CD4-positive, alpha-beta memory T cell (primary cell): ENCODE data around the gene OVCH2. TPM values are rescaled to one million over a fixed set of nuclear protein-coding genes. Genes with fewer than 3 reads are reported as not detected.

Experiments used
- CTCF ChIA-PET: fragments of 350-600 bp; sonication (Branson Sonifier 250); formaldehyde crosslinking; loops from one replicate; lab custom pipeline; 2021; ENCODE audit warnings: inconsistent platforms; ENCODE audit not compliant: partially characterized antibody; lab: Charles Lee
- POLR2A ChIA-PET: fragments of 350-600 bp; sonication (Branson Sonifier 250); formaldehyde crosslinking; loops from one replicate; lab custom pipeline; 2021; ENCODE audit not compliant: partially characterized antibody; lab: Charles Lee
- DNase-seq, 5 donors: peaks; one replicate each; pipeline versions ENCODE4 v3.0.0 to v3.0.0-alpha.2; 2020 to 2022; ENCODE audit warnings: mixed read lengths in 1 of 5
- H3K27ac ChIP-seq: one replicate; pipeline ENCODE4 v1.7.0; 2013; ENCODE audit warnings: low read depth, low read length
- H3K27me3 ChIP-seq: 2 replicates; pipeline ENCODE4 v1.7.0; 2013; ENCODE audit warnings: mild to moderate bottlenecking, low read length, moderate library complexity; ENCODE audit not compliant: insufficient read depth
- H3K36me3 ChIP-seq: 2 replicates; pipeline ENCODE4 v1.7.0; 2013; ENCODE audit warnings: mild to moderate bottlenecking, low read length, moderate library complexity; ENCODE audit not compliant: insufficient read depth
- H3K4me1 ChIP-seq: 2 replicates; pipeline ENCODE4 v1.7.0; 2013; ENCODE audit warnings: mild to moderate bottlenecking, low read length, moderate library complexity; ENCODE audit not compliant: insufficient read depth
- H3K4me3 ChIP-seq, 2 donors: one replicate each; pipeline ENCODE4 v1.7.0; 2013; ENCODE audit warnings: low read length in 2 of 2, mild to moderate bottlenecking in 1 of 2
- H3K9me3 ChIP-seq, 2 donors: one replicate each; pipeline ENCODE4 v1.7.0; 2013; ENCODE audit warnings: low read length in 2 of 2, control low read depth in 1 of 2; ENCODE audit not compliant: control insufficient read depth in 1 of 2
- H3K27ac Mint-ChIP-seq, 7 donors: one replicate each; pipeline ENCODE4 v1.8.0; 2020 to 2021; ENCODE audit warnings: mixed read lengths in 7 of 7, mild to moderate bottlenecking in 6 of 7, inconsistent platforms in 3 of 7, moderate library complexity in 3 of 7
- H3K27me3 Mint-ChIP-seq, 2 donors: one replicate each; pipeline ENCODE4 v1.8.0; 2020 to 2021; ENCODE audit warnings: mixed read lengths in 2 of 2
- H3K36me3 Mint-ChIP-seq, 2 donors: one replicate each; pipeline ENCODE4 v1.8.0; 2020 to 2021; ENCODE audit warnings: mixed read lengths in 2 of 2, inconsistent platforms in 1 of 2, mild to moderate bottlenecking in 1 of 2
- H3K4me1 Mint-ChIP-seq, 4 donors: one replicate each; pipeline ENCODE4 v1.8.0; 2020 to 2021; ENCODE audit warnings: mixed read lengths in 4 of 4, mild to moderate bottlenecking in 1 of 4
- H3K4me3 Mint-ChIP-seq, 8 donors: one replicate each; pipeline ENCODE4 v1.8.0; 2020 to 2021; ENCODE audit warnings: mixed read lengths in 8 of 8, mild to moderate bottlenecking in 7 of 8, moderate library complexity in 6 of 8, inconsistent platforms in 3 of 8
- H3K9me3 Mint-ChIP-seq, 8 donors: one replicate each; pipeline ENCODE4 v1.8.0; 2020 to 2021; ENCODE audit warnings: mixed read lengths in 8 of 8, mild to moderate bottlenecking in 5 of 8, inconsistent platforms in 3 of 8, moderate library complexity in 1 of 8
- intact Hi-C: fragments of 100-400 bp; cut with micrococcal nuclease; formaldehyde crosslinking; loops from one replicate; pipeline ENCODE4 v1.15.1; 2023
- polyA plus RNA-seq, 2 donors: library from polyadenylated mRNA; unstranded; fragments of 300-500 nt; fragmentation: Illumina TruSeq; gene quantifications; one replicate each; pipeline ENCODE4 v1.2.3, GENCODE V29; 2021
- total RNA-seq, 2 experiments: library from RNA; stranded (reverse); gene quantifications; one replicate each; pipeline ENCODE4 v1.2.3, GENCODE V29; 2021

The OVCH2 gene
- total and polyA plus RNA-seq, 4 experiments from 2014 or later, result not detected

DNA sequence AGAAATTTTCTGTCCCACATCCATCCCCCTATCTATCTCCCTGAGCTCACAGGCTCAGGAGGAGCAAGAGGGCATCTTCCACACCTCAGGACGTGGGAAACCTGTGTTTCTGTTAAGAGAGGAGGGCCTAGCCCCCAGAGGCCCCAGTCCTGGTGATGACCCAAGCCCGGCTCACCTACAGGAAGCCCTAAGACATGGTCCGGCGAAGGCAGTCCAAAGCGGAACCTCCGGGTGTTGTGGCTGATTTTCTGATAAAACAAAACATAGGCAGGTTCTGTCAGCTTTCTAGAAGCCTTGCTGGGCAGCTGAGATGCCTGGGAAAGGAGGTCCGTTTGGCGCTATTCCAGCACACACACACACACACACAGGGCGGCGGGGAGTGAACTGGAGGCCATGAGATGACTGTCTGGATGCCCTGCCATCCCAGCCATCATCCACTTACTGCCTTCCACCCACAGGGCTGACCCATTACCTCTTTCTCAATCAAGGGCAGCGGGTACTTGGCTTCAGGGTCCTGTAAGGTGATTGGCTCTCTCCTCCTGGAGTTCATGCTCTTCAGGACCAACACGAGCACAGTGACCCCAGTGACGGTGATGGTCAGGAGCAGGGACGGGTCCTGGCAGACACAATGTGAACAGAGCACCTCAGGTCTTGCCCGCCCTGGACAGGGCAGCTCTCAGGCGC lies 33.9 kb downstream of the OVCH2 start:
- no peaks in the 10 kb centered on the region for H3K9me3 Mint-ChIP-seq
- no peak overlapping the region for H3K27ac Mint-ChIP-seq
- ChIA-PET POLR2A (no interaction called here), CTCF (no interaction called here)
- peaks cover 5 to 18% (median 9%) of the 10 kb centered on the region in 4 donors for H3K4me1 Mint-ChIP-seq
- Histone ChIP-seq H3K27me3 (peaks cover 7% of the 10 kb centered on the region), H3K4me3 (no peak overlapping the region), H3K4me1 (peaks cover 14% of the 10 kb centered on the region), H3K9me3 (no peaks in the 10 kb centered on the region), H3K27ac (no peak overlapping the region), H3K36me3 (no peaks in the 10 kb centered on the region)
- no peak for DNase-seq
- intact Hi-C loops, result no loop called here
- H3K27me3 Mint-ChIP-seq, result peaks cover 37 to 52% of the 10 kb centered on the region in 2 donors
- H3K4me3 Mint-ChIP-seq, result peak overlapping the region in 7 of 8 donors; percentile 45 to 75 (median 61)
- H3K36me3 Mint-ChIP-seq, result no peaks in the 10 kb centered on the region

DNA sequence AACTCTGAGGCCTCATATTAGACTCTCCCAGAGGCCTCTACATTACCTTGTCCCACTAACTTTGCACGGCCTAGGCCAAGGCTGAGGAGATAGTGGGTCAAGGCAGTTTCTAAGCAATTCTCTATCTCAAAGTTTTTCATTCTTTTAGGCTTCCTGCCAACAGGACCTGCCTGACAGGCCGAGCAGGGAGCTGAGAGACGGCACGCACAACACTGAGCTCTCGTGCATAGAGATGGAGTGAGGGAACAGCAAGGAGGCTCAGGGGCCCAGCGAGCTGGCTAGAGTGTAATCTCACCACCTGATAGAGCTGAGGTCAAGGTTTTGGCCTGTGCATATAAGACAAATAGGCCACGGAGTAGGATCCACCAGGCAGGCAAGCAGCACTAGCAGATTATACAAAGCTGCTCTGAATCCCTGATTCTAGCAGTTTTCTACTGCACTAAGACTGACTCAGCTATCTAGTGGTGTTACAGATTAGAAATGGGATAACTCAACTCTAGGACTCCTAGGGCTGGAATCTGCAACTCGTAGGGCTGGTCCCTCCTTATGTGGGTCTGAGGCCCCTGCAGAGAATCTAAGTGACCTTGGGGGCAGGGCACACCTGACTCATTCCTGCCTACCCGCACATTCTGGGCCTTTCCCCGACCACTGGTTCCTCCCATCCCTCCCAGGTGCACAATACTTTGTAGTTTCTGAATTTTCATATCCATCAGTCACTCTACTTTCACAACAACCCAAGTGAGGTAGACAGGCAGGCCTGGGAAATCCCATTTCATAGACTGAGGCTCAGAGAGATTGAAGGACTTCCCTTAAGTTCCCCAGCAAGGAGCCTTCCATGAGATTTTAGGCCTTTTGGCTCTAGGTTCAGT lies 34.7 kb downstream of the OVCH2 start:
- Mint-ChIP-seq H3K4me3 (peak overlapping the region in 1 of 8 donors; percentile 43), H3K27me3 (peaks cover 37 to 47% of the 10 kb centered on the region in 2 donors), H3K4me1 (peaks cover 5 to 18% (median 9%) of the 10 kb centered on the region in 4 donors), H3K36me3 (no peaks in the 10 kb centered on the region), H3K9me3 (no peaks in the 10 kb centered on the region), H3K27ac (no peak overlapping the region)
- no peak overlapping the region for H3K4me3 ChIP-seq
- no peaks in the 10 kb centered on the region for H3K36me3 ChIP-seq
- peaks cover 14% of the 10 kb centered on the region for H3K4me1 ChIP-seq
- no peaks in the 10 kb centered on the region for H3K9me3 ChIP-seq
- POLR2A ChIA-PET, result no interaction called here
- H3K27ac ChIP-seq, result no peak overlapping the region
- intact Hi-C loops, result no loop called here
- CTCF ChIA-PET, result no interaction called here
- no peak for DNase-seq
- peaks cover 7% of the 10 kb centered on the region for H3K27me3 ChIP-seq

DNA sequence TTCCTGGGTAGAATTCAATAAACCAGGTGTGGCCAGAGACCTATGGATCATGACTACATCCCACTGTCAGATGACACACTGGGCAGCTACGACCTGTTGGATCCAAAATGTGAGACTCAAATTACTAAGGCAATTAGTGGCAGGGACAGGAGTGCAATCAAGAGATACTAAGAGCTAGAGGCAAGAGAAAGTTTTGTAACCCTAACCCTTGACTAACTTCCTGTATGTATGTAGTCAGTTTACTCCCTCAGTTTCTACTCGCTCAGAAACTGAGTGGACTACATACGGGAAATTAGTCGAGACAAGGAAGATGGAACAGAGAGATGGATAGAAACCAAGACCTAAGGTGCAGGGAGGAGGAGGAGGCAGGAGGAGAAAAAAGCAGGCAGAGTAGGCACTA lies 35.6 kb downstream of the OVCH2 start:
- H3K27ac ChIP-seq, result no peak overlapping the region
- peaks cover 33 to 39% of the 10 kb centered on the region in 2 donors for H3K27me3 Mint-ChIP-seq

DNA sequence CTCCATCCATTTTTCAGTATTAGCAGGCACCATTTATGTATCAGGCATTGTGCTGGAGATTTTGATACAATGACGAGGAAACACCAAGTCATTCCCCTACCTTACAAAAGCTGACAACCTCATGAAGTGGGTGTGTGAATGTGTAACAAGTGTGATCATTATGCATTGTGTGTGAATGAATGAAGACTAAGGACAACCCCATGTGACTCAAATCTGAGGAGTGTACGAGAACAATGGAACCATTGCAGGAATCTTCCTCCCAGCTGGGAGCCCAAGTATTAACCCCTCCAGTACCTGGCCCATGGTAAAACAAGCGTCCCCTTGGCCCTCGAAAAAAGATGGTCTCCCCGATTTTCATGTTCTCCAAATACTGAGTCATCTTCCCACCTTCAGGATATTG lies 37.4 kb downstream of the OVCH2 start:
- no peak overlapping the region for H3K4me3 ChIP-seq
- POLR2A ChIA-PET, result no interaction called here
- Mint-ChIP-seq H3K4me3 (no peak overlapping the region), H3K4me1 (peaks cover 3 to 9% (median 4%) of the 10 kb centered on the region in 4 donors), H3K36me3 (peaks cover 2 to 5% of the 10 kb centered on the region in 2 donors), H3K9me3 (no peaks in the 10 kb centered on the region), H3K27me3 (peaks cover 20 to 22% of the 10 kb centered on the region in 2 donors), H3K27ac (no peak overlapping the region)
- no peaks in the 10 kb centered on the region for H3K36me3 ChIP-seq
- intact Hi-C loops, result no loop called here
- no peak for DNase-seq
- CTCF ChIA-PET, result interaction anchor here (1.2 to 4.7 kb wide), 3 partner anchors 23 to 157 kb away, joined by 4 to 49 read pairs (median 5); partner anchors contain the start of gene PPFIBP2
- peaks cover 9% of the 10 kb centered on the region for H3K4me1 ChIP-seq
- H3K9me3 ChIP-seq, result no peaks in the 10 kb centered on the region
- peaks cover 7% of the 10 kb centered on the region for H3K27me3 ChIP-seq
- H3K27ac ChIP-seq, result no peak overlapping the region

More for the DNA sequence above, 35.6 kb downstream of the OVCH2 start:
- no peaks in the 10 kb centered on the region for H3K36me3 ChIP-seq
- peaks cover 14% of the 10 kb centered on the region for H3K4me1 ChIP-seq
- H3K9me3 ChIP-seq, result no peaks in the 10 kb centered on the region
- DNase-seq, result no peak
- Mint-ChIP-seq H3K4me3 (peak overlapping the region in 1 of 8 donors; percentile 46), H3K9me3 (no peaks in the 10 kb centered on the region), H3K36me3 (peaks cover 2 to 5% of the 10 kb centered on the region in 2 donors), H3K4me1 (peaks cover 6 to 18% (median 10%) of the 10 kb centered on the region in 4 donors), H3K27ac (no peak overlapping the region)
- intact Hi-C loops, result no loop called here
- ChIA-PET CTCF (no interaction called here), POLR2A (no interaction called here)
- no peak overlapping the region for H3K4me3 ChIP-seq
- H3K27me3 ChIP-seq, result peaks cover 7% of the 10 kb centered on the region

DNA sequence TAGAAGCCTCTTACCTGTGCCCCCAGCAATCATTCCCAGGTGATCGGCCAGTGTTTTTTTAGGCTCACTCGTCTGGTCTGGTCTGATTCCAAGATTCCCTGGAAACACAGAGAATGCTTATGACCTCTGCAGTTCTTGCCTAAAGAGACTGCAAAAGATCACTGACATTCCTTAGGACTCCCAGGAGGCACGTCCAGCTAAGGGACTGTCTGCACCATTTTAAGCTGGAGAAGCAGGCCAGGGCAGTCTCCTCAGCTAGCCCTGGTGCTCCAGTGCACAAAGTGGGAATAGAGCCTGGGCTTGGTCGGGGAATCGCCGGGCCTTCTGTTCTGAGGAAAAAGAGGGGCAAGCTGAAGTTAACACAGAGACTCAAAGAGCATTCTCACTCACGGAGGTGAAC lies 37.8 kb downstream of the OVCH2 start:
- intact Hi-C loops, result no loop called here
- POLR2A ChIA-PET, result no interaction called here
- no peak overlapping the region for H3K27ac Mint-ChIP-seq
- Histone ChIP-seq H3K4me3 (no peak overlapping the region), H3K4me1 (peaks cover 7% of the 10 kb centered on the region), H3K36me3 (no peaks in the 10 kb centered on the region), H3K27ac (no peak overlapping the region), H3K27me3 (peaks cover 7% of the 10 kb centered on the region), H3K9me3 (no peaks in the 10 kb centered on the region)
- H3K9me3 Mint-ChIP-seq, result no peaks in the 10 kb centered on the region
- no peak for DNase-seq
- CTCF ChIA-PET, result interaction anchor here (1.1 to 4.7 kb wide), 3 partner anchors 23 to 157 kb away, joined by 4 to 49 read pairs (median 5); partner anchors contain the start of gene PPFIBP2
- peaks cover 20 to 21% of the 10 kb centered on the region in 2 donors for H3K27me3 Mint-ChIP-seq
- peaks cover 3 to 8% (median 3%) of the 10 kb centered on the region in 4 donors for H3K4me1 Mint-ChIP-seq
- H3K4me3 Mint-ChIP-seq, result no peak overlapping the region
- H3K36me3 Mint-ChIP-seq, result peaks cover 2 to 5% of the 10 kb centered on the region in 2 donors

DNA sequence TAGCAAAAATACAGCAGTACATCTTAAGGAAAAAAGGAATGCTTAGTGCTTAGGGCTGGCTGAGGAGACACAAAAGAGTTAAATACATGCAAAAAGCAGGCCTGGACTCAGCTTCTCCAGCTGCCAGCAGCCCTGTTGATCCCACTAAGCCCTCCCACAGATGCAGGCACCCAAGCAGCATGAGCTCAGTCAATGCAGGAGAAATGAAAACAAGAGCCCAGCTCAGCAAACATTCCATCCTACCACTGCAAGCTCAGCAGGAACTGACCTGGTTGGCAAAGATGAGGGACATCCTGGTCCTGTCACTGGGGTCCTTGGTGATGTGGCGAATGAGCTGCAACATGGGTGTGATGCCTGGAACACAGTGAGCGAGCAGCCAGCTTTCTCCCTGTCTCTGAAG lies 38.8 kb downstream of the OVCH2 start:
- Histone ChIP-seq H3K4me1 (no peaks in the 10 kb centered on the region), H3K27me3 (no peaks in the 10 kb centered on the region), H3K27ac (no peak overlapping the region), H3K4me3 (no peak overlapping the region), H3K36me3 (no peaks in the 10 kb centered on the region), H3K9me3 (no peaks in the 10 kb centered on the region)
- CTCF ChIA-PET, result interaction anchor here (0.9 to 4.7 kb wide), 7 partner anchors 10 to 226 kb away, joined by 3 to 49 read pairs (median 4); partner anchors contain the start of gene PPFIBP2
- no peak for DNase-seq
- Mint-ChIP-seq H3K27me3 (peaks cover 11 to 15% of the 10 kb centered on the region in 2 donors), H3K27ac (no peak overlapping the region), H3K4me3 (no peak overlapping the region), H3K36me3 (peaks cover 2 to 5% of the 10 kb centered on the region in 2 donors), H3K9me3 (no peaks in the 10 kb centered on the region), H3K4me1 (peaks cover 0 to 3% (median 2%) of the 10 kb centered on the region in 4 donors)
- POLR2A ChIA-PET, result no interaction called here
- intact Hi-C loops, result no loop called here
